Spinal cord (tissue), 10 donors: ENCODE results near the gene HNF1A. TPM values are rescaled to one million over a fixed set of nuclear protein-coding genes. Genes with fewer than 3 reads are reported as not detected.

Experiments used
- DNase-seq, 6 donors: peaks; one replicate each; pipeline versions ENCODE4 v3.0.0 to v3.0.0-alpha.2; 2013 to 2015; ENCODE audit warnings: low spot score in 6 of 6, low read depth in 4 of 6
- H3K27ac ChIP-seq: one replicate; pipeline ENCODE4 v1.5.1; 2013; ENCODE audit warnings: low read depth, low read length, control low read depth
- H3K27me3 ChIP-seq: one replicate; pipeline ENCODE4 v1.6.1; 2013; ENCODE audit warnings: low read length; ENCODE audit not compliant: control insufficient read depth, insufficient read depth
- H3K36me3 ChIP-seq: one replicate; pipeline ENCODE4 v1.6.1; 2013; ENCODE audit warnings: low read length; ENCODE audit not compliant: control insufficient read depth, insufficient read depth
- H3K4me1 ChIP-seq: one replicate; pipeline ENCODE4 v1.6.1; 2013; ENCODE audit warnings: low read length; ENCODE audit not compliant: control insufficient read depth, insufficient read depth
- H3K4me3 ChIP-seq: one replicate; pipeline ENCODE4 v1.5.1; 2013; ENCODE audit warnings: low read depth, low read length, control low read depth
- H3K9me3 ChIP-seq: one replicate; pipeline ENCODE4 v1.6.1; 2013; ENCODE audit warnings: low read length; ENCODE audit not compliant: control insufficient read depth, insufficient read depth
- WGBS: methylation state at CpG from one replicate; pipeline ENCODE4 v1.1.5; 2013; ENCODE audit warnings: missing lambda C conversion rate; ENCODE audit not compliant: insufficient coverage; 5-methylcytosine and 5-hydroxymethylcytosine counted together
- long read RNA-seq, 4 donors: transcript quantifications; one replicate each; lab custom pipeline, GENCODE V29; 2026
- polyA plus RNA-seq, 2 donors: library from polyadenylated mRNA; unstranded; fragments of 120-200 nt; gene quantifications; one replicate each; pipeline ENCODE4 v1.2.1, GENCODE V29; 2013; ENCODE audit not compliant: insufficient read length in 2 of 2
- total RNA-seq, 2 donors: library from RNA; depleted of rRNA in 1 of 2; stranded (reverse); fragments of 120-200 nt in 1 of 2; fragments of >200 nt in 1 of 2; gene quantifications; one replicate each; pipeline versions ENCODE4 v1.2.3 to v1.2.4, GENCODE V29; 2013 to 2014
- donor health status: healthy.

The HNF1A gene, protein sequence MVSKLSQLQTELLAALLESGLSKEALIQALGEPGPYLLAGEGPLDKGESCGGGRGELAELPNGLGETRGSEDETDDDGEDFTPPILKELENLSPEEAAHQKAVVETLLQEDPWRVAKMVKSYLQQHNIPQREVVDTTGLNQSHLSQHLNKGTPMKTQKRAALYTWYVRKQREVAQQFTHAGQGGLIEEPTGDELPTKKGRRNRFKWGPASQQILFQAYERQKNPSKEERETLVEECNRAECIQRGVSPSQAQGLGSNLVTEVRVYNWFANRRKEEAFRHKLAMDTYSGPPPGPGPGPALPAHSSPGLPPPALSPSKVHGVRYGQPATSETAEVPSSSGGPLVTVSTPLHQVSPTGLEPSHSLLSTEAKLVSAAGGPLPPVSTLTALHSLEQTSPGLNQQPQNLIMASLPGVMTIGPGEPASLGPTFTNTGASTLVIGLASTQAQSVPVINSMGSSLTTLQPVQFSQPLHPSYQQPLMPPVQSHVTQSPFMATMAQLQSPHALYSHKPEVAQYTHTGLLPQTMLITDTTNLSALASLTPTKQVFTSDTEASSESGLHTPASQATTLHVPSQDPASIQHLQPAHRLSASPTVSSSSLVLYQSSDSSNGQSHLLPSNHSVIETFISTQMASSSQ
- total RNA-seq (not detected), polyA plus RNA-seq (under 1 TPM in 1 of 2 donors, not detected in 1; 0.36 TPM)
- long read RNA-seq, donor 1, result 0 reads
- long read RNA-seq, donor 2, result 0 reads
- long read RNA-seq, donor 3, partial matches to known transcripts, result 0 of 12 reads
- long read RNA-seq, donor 3, other reads (novel, unspliced or antisense), result 11 of 12 reads
- long read RNA-seq, donor 4, partial matches to known transcripts, result 24 of 24 reads
- long read RNA-seq, donor 4, other reads (novel, unspliced or antisense), result 0 of 24 reads

DNA sequence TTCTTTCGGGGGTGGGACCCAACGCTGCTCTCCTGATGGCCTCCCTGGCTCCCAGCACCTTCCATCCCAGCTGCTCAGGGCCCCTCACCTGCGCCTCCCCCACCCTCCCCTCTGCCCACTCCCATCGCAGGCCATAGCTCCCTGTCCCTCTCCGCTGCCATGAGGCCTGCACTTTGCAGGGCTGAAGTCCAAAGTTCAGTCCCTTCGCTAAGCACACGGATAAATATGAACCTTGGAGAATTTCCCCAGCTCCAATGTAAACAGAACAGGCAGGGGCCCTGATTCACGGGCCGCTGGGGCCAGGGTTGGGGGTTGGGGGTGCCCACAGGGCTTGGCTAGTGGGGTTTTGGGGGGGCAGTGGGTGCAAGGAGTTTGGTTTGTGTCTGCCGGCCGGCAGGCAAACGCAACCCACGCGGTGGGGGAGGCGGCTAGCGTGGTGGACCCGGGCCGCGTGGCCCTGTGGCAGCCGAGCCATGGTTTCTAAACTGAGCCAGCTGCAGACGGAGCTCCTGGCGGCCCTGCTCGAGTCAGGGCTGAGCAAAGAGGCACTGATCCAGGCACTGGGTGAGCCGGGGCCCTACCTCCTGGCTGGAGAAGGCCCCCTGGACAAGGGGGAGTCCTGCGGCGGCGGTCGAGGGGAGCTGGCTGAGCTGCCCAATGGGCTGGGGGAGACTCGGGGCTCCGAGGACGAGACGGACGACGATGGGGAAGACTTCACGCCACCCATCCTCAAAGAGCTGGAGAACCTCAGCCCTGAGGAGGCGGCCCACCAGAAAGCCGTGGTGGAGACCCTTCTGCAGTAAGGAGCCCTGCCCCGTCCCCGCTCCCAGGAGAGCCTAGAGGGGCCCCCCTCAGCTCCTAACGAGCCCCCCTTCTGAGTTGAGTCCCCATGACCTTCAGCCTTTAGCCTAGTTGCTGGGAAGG lies at the start of gene HNF1A:
Gene HNF1A (plus strand): TSS at position 248 of the 924 bp plus-strand sequence. CDS start 226 bp downstream, at position 474.
- H3K4me1 ChIP-seq, result peaks cover 3% of the 10 kb centered on the region
- no peaks in the 10 kb centered on the region for H3K9me3 ChIP-seq
- no peak within 1 kb of the TSS for H3K27ac ChIP-seq
- H3K27me3 ChIP-seq, result no peaks in the 10 kb centered on the region
- no peak for DNase-seq
- no peaks in the 10 kb centered on the region for H3K36me3 ChIP-seq
- no peak within 1 kb of the TSS for H3K4me3 ChIP-seq
- WGBS, result 82% methylated on average over 40 of the region's 40 CpGs

DNA sequence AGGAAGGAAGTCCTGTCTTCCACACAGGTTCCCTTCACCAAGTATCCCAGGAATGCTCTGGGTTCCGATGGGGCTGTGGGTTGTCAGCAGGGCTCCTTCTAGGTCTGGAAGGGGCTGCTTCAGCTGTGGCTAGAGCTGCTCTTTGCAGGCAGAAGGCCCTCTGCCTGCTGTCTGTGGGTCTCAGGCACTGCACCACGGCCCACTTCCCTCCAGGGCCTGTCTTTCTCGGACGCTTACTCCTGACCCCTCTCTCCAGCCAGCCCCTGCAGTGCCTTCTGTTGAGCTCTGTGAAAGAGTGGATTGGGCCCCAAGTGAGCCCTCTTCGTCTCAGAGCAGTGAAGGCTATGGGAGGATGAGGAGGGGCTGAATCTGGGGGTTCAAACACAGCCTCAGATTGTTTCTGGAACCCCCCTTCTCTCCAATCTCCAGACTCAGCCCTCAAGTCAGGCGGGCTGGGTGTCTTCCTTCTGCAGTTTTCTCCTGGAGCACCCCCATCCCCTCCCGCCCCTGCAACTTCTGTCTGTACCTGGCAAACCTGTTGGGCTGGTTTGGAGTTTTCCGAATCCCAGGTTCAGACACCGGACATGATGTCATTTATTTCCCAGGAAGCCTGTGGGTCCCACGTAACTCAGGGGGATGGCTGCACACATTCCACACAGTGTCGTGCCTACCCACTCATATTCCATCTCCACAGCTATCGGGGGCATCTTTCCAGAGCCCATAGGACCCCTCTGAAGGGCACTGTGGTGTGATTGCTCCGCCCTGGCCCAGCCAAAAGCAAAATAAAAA lies 49.3 kb upstream of the HNF1A start:
- H3K4me1 ChIP-seq, result no peaks in the 10 kb centered on the region
- H3K9me3 ChIP-seq, result no peaks in the 10 kb centered on the region
- DNase-seq, result no peak
- H3K36me3 ChIP-seq, result no peaks in the 10 kb centered on the region
- no peak overlapping the region for H3K4me3 ChIP-seq
- 44% methylated on average over 6 of the region's 13 CpGs for WGBS
- no peak overlapping the region for H3K27ac ChIP-seq
- H3K27me3 ChIP-seq, result no peaks in the 10 kb centered on the region

DNA sequence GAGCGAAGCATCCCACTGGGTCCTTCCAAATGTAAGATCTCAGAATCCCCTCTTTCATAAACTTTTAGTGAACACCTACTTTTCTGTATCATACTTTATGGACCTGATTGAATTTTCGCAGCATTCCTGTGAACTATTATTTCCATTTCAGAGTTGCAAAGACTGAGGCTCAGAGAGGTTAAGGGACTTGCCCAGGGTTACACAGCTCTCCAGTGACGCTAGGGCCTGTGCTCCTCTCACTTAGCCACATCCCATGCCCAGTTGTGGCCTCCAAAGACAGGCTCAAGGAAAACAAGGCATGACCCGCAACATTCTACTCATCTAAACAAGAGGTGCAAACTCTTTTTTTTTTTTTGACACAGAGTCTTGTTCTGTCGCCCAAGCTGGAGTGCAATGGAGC lies 48.3 kb upstream of the HNF1A start:
- Histone ChIP-seq H3K4me1 (no peaks in the 10 kb centered on the region), H3K27me3 (no peaks in the 10 kb centered on the region), H3K4me3 (no peak overlapping the region), H3K27ac (no peak overlapping the region), H3K9me3 (no peaks in the 10 kb centered on the region), H3K36me3 (no peaks in the 10 kb centered on the region)
- DNase-seq, result no peak
- 92% methylated on average over 4 of the region's 5 CpGs for WGBS

DNA sequence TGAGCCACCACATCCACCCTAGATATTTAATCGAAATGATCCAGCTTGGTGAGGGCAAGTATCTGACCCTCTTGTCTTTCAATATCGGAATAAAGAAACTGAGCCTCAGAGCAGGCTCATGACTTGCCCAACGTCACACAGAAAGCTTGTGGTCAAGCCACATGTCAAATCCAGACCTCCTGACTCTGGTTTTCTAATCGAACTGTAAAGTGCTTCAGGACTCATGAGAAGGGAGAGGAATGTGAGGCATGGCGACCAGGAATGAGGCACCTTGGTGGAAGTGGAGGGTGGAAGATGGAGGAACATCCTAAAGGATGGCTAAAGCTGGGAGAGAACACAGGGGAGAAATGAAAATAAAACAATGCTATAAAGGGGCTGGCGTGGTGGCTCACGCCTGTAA lies 46.3 kb upstream of the HNF1A start:
- no peak overlapping the region for H3K27ac ChIP-seq
- DNase-seq, result no peak
- WGBS, result 87% methylated on average over 7 of the region's 7 CpGs
- H3K9me3 ChIP-seq, result no peaks in the 10 kb centered on the region
- no peaks in the 10 kb centered on the region for H3K27me3 ChIP-seq
- H3K4me3 ChIP-seq, result no peak overlapping the region
- no peaks in the 10 kb centered on the region for H3K4me1 ChIP-seq
- H3K36me3 ChIP-seq, result no peaks in the 10 kb centered on the region

DNA sequence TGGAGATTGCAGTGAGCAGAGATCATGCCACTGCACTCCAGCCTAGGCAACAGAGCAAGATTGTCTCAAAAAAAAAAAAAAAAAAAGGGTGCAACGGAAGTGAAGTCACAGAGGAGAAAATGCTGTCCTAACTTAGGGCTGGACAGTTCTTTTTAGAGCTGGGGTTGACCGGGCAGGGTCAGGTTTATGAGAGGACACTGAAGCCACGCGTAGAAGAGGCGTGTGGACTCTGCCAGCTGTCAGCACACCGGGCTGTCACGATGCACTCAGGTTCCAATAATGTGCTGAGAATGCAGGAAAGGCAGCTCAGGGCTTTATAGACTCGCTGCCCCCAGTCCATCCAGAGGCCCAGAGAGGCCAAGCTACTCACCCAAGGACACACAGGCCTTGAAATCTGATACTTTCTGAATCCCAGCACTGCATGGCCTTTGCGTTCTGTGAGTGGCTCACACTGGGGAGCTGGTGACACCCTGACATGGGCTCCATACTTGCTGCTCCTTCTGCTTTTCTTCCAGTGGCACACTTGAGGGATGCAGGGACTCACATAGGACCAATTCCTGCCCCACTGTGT lies 45.3 kb upstream of the HNF1A start:
- Histone ChIP-seq H3K27ac (no peak overlapping the region), H3K4me3 (no peak overlapping the region), H3K36me3 (no peaks in the 10 kb centered on the region), H3K4me1 (no peaks in the 10 kb centered on the region), H3K9me3 (no peaks in the 10 kb centered on the region), H3K27me3 (no peaks in the 10 kb centered on the region)
- no peak for DNase-seq
- WGBS, result 80% methylated on average over 8 of the region's 9 CpGs

DNA sequence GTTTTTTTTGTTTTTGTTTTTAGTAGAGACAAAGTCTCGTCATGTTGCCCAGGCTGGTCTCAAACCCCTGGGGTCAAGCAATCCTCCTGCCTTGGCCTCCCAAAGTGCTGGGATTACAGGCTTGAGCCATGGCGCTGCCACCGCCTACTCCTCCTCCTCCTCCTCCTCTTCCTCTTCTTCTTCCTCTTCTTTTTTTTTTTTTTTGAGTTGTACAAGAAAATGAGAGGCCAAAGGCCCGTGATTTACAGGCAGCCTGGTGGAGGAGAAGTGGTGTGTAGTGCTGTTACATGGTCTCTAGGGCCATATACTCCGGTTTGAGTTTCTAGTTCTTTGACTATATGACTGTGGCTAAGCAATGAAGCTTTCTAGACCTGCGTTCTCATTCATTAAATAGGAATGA lies 44.6 kb upstream of the HNF1A start:
- 67% methylated on average over 1 of the region's 6 CpGs for WGBS
- no peak for DNase-seq
- Histone ChIP-seq H3K9me3 (no peaks in the 10 kb centered on the region), H3K4me3 (no peak overlapping the region), H3K36me3 (no peaks in the 10 kb centered on the region), H3K4me1 (no peaks in the 10 kb centered on the region), H3K27me3 (no peaks in the 10 kb centered on the region), H3K27ac (no peak overlapping the region)

DNA sequence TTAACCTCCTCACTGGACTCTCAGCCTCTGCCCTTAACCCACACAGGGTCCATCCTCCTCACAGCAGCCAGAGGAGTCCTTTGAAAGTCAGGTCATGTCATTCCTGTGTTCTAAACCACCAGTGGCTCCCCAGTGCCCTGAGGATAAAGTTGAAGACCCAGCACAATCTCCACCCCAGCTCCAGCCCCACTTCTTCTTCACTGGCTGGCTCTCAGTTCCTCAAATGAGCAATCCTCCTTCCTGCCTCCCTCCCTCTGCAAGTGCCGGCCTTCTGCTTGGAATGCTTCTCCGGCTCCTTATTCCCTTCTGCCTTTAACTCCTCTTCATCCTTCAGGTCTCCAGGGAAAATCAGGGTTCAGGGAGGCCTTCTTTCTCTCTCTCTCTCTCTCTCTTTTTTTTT lies 42.1 kb upstream of the HNF1A start:
- Histone ChIP-seq H3K4me1 (no peaks in the 10 kb centered on the region), H3K9me3 (no peaks in the 10 kb centered on the region), H3K4me3 (no peak overlapping the region), H3K27ac (no peak overlapping the region), H3K27me3 (no peaks in the 10 kb centered on the region), H3K36me3 (no peaks in the 10 kb centered on the region)
- DNase-seq, result no peak
- WGBS, result 76% methylated on average over 2 of the region's 2 CpGs

DNA sequence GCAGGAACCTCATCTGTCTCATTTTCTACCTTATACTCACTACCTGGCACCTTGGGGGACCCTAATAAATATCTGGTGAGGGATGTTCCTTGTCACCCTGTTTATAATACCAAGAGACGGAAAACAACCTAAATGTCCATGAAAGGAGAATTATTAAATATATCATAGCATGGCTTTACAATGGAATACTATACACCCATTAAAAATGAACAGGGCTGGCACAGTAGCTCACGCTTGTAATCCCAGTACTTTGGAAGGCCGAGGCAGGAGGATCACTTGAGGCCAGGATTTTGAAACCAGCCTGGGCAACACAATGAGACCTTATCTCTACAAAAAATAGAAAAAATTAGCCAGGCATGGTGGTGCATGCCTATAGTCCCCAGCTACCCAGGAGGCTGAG lies 39.8 kb upstream of the HNF1A start:
- no peaks in the 10 kb centered on the region for H3K27me3 ChIP-seq
- WGBS, result 86% methylated on average over 2 of the region's 3 CpGs

More for the DNA sequence above, 39.8 kb upstream of the HNF1A start:
- Histone ChIP-seq H3K27ac (no peak overlapping the region), H3K4me3 (no peak overlapping the region), H3K36me3 (no peaks in the 10 kb centered on the region), H3K9me3 (no peaks in the 10 kb centered on the region), H3K4me1 (no peaks in the 10 kb centered on the region)
- no peak for DNase-seq
